T-helper 2 cell treated with Interferon-gamma antibody and Interleukin-4, amounts not matched to agents 5 μg/mL and 100 μg/mL, for 36 hours (primary cell): Measurements from ENCODE around the gene MUC6.

Experiments
- DNase-seq: peaks from one replicate; pipeline ENCODE4 v3.0.0; 2021; ENCODE audit warnings: low spot score
- H3K27ac Mint-ChIP-seq: one replicate; pipeline ENCODE4 v1.8.0; 2021; ENCODE audit warnings: mild to moderate bottlenecking, mixed read lengths
- H3K27me3 Mint-ChIP-seq: one replicate; pipeline ENCODE4 v1.8.0; 2021; ENCODE audit warnings: low read depth, mixed read lengths
- H3K36me3 Mint-ChIP-seq: one replicate; pipeline ENCODE4 v1.8.0; 2021; ENCODE audit warnings: low read depth, mixed read lengths
- H3K4me1 Mint-ChIP-seq: one replicate; pipeline ENCODE4 v1.8.0; 2021; ENCODE audit warnings: low read depth, mixed read lengths
- H3K4me3 Mint-ChIP-seq: one replicate; pipeline ENCODE4 v1.8.0; 2022; ENCODE audit warnings: mild to moderate bottlenecking, moderate library complexity, mixed read lengths
- H3K9me3 Mint-ChIP-seq: one replicate; pipeline ENCODE4 v1.8.0; 2021; ENCODE audit warnings: mixed read lengths

The MUC6 gene

GRCh38 chr11:1012291-1012690 lies 24.2 kb downstream of the MUC6 start:
- H3K4me3 Mint-ChIP-seq: no peak overlapping the region
- H3K27ac Mint-ChIP-seq: no peak overlapping the region
- peaks cover 10% of the 10 kb centered on the region for H3K9me3 Mint-ChIP-seq
- H3K27me3 Mint-ChIP-seq: no peaks in the 10 kb centered on the region
- no peak for DNase-seq
- peaks cover 14% of the 10 kb centered on the region for H3K36me3 Mint-ChIP-seq
- H3K4me1 Mint-ChIP-seq: peaks cover 4% of the 10 kb centered on the region

GRCh38 chr11:1011320-1011698 lies 25.2 kb downstream of the MUC6 start:
- H3K9me3 Mint-ChIP-seq: no peaks in the 10 kb centered on the region
- H3K36me3 Mint-ChIP-seq: peaks cover 15% of the 10 kb centered on the region
- no peak for DNase-seq
- no peaks in the 10 kb centered on the region for H3K27me3 Mint-ChIP-seq
- no peak overlapping the region for H3K4me3 Mint-ChIP-seq
- H3K4me1 Mint-ChIP-seq: no peaks in the 10 kb centered on the region
- H3K27ac Mint-ChIP-seq: no peak overlapping the region

GRCh38 chr11:1010551-1011319 lies 25.8 kb downstream of the MUC6 start:
- Mint-ChIP-seq H3K4me3 (no peak overlapping the region), H3K27me3 (no peaks in the 10 kb centered on the region), H3K36me3 (peaks cover 15% of the 10 kb centered on the region), H3K27ac (no peak overlapping the region), H3K4me1 (no peaks in the 10 kb centered on the region), H3K9me3 (no peaks in the 10 kb centered on the region)
- no peak for DNase-seq

- no peak for DNase-seq
- no peak overlapping the region for H3K4me3 Mint-ChIP-seq
- H3K36me3 Mint-ChIP-seq: peaks cover 15% of the 10 kb centered on the region
- no peaks in the 10 kb centered on the region for H3K9me3 Mint-ChIP-seq
- no peak overlapping the region for H3K27ac Mint-ChIP-seq
- no peaks in the 10 kb centered on the region for H3K27me3 Mint-ChIP-seq
- no peaks in the 10 kb centered on the region for H3K4me1 Mint-ChIP-seq
These were observed 26.5 kb downstream of the MUC6 start for GRCh38 chr11:1009991-1010390.

- H3K4me3 Mint-ChIP-seq: no peak overlapping the region
- H3K27ac Mint-ChIP-seq: no peak overlapping the region
- no peaks in the 10 kb centered on the region for H3K27me3 Mint-ChIP-seq
- DNase-seq: no peak
- peaks cover 15% of the 10 kb centered on the region for H3K36me3 Mint-ChIP-seq
- H3K9me3 Mint-ChIP-seq: no peaks in the 10 kb centered on the region
- no peaks in the 10 kb centered on the region for H3K4me1 Mint-ChIP-seq
These were observed 27.1 kb downstream of the MUC6 start for GRCh38 chr11:1009371-1009770.

- DNase-seq: no peak
- Mint-ChIP-seq H3K36me3 (peaks cover 15% of the 10 kb centered on the region), H3K4me1 (no peaks in the 10 kb centered on the region), H3K27ac (no peak overlapping the region), H3K27me3 (no peaks in the 10 kb centered on the region), H3K4me3 (no peak overlapping the region), H3K9me3 (no peaks in the 10 kb centered on the region)
These were observed 27.7 kb downstream of the MUC6 start for GRCh38 chr11:1008803-1009145.

GRCh38 chr11:1008001-1008802 lies 28.3 kb downstream of the MUC6 start:
- H3K27ac Mint-ChIP-seq: no peak overlapping the region

GRCh38 chr11:1007279-1007678 lies 29.2 kb downstream of the MUC6 start:
- Mint-ChIP-seq H3K36me3 (peaks cover 15% of the 10 kb centered on the region), H3K27ac (no peak overlapping the region), H3K4me1 (no peaks in the 10 kb centered on the region), H3K27me3 (no peaks in the 10 kb centered on the region), H3K4me3 (no peak overlapping the region), H3K9me3 (no peaks in the 10 kb centered on the region)
- DNase-seq: no peak

More at GRCh38 chr11:1008001-1008802, 28.3 kb downstream of the MUC6 start:
- no peaks in the 10 kb centered on the region for H3K4me1 Mint-ChIP-seq
- no peak for DNase-seq
- peaks cover 15% of the 10 kb centered on the region for H3K36me3 Mint-ChIP-seq
- no peaks in the 10 kb centered on the region for H3K27me3 Mint-ChIP-seq
- H3K4me3 Mint-ChIP-seq: no peak overlapping the region
- H3K9me3 Mint-ChIP-seq: no peaks in the 10 kb centered on the region

GRCh38 chr11:1006762-1007161 lies 29.8 kb downstream of the MUC6 start:
- Mint-ChIP-seq H3K27ac (no peak overlapping the region), H3K36me3 (peaks cover 18% of the 10 kb centered on the region), H3K4me3 (no peak overlapping the region), H3K4me1 (no peaks in the 10 kb centered on the region), H3K9me3 (no peaks in the 10 kb centered on the region), H3K27me3 (no peaks in the 10 kb centered on the region)
- DNase-seq: no peak

- H3K9me3 Mint-ChIP-seq: no peaks in the 10 kb centered on the region
- no peak overlapping the region for H3K27ac Mint-ChIP-seq
- DNase-seq: no peak
- no peaks in the 10 kb centered on the region for H3K4me1 Mint-ChIP-seq
- H3K36me3 Mint-ChIP-seq: peaks cover 20% of the 10 kb centered on the region
- no peaks in the 10 kb centered on the region for H3K27me3 Mint-ChIP-seq
- H3K4me3 Mint-ChIP-seq: no peak overlapping the region
These were observed 30.6 kb downstream of the MUC6 start for GRCh38 chr11:1005928-1006327.

GRCh38 chr11:1003159-1003558 lies 33.4 kb downstream of the MUC6 start:
- no peak overlapping the region for H3K27ac Mint-ChIP-seq
- no peak overlapping the region for H3K4me3 Mint-ChIP-seq
- H3K27me3 Mint-ChIP-seq: no peaks in the 10 kb centered on the region
- H3K4me1 Mint-ChIP-seq: no peaks in the 10 kb centered on the region
- peaks cover 8% of the 10 kb centered on the region for H3K36me3 Mint-ChIP-seq
- H3K9me3 Mint-ChIP-seq: no peaks in the 10 kb centered on the region
- DNase-seq: no peak

GRCh38 chr11:1002406-1002984 lies 34.0 kb downstream of the MUC6 start:
- Mint-ChIP-seq H3K27ac (no peak overlapping the region), H3K9me3 (no peaks in the 10 kb centered on the region), H3K27me3 (no peaks in the 10 kb centered on the region), H3K4me1 (no peaks in the 10 kb centered on the region), H3K36me3 (peaks cover 8% of the 10 kb centered on the region), H3K4me3 (no peak overlapping the region)
- DNase-seq: no peak

- Mint-ChIP-seq H3K27me3 (no peaks in the 10 kb centered on the region), H3K36me3 (peaks cover 8% of the 10 kb centered on the region), H3K4me1 (no peaks in the 10 kb centered on the region), H3K4me3 (no peak overlapping the region), H3K9me3 (no peaks in the 10 kb centered on the region), H3K27ac (no peak overlapping the region)
- no peak for DNase-seq
These were observed 34.7 kb downstream of the MUC6 start for GRCh38 chr11:1001617-1002405.
